Rectal smooth muscle tissue (tissue), 1 donor: ENCODE measurements around the gene SNAPC5.
"Not testable (repeated sequence)": the region's sequence is repeated elsewhere in the genome, so short reads cannot be mapped to it uniquely, and the experiment has no call there.

Source experiments
- H3K27ac ChIP-seq: one replicate; pipeline ENCODE4 v1.7.0; 2013; ENCODE audit warnings: low read depth, low read length, inconsistent platforms
- H3K27me3 ChIP-seq: one replicate; pipeline ENCODE4 v1.7.0; 2013; ENCODE audit warnings: low read length; ENCODE audit not compliant: control insufficient read depth, insufficient read depth
- H3K36me3 ChIP-seq: one replicate; pipeline ENCODE4 v1.7.0; 2013; ENCODE audit warnings: low read length; ENCODE audit not compliant: control insufficient read depth, insufficient read depth
- H3K4me1 ChIP-seq: one replicate; pipeline ENCODE4 v1.7.0; 2013; ENCODE audit warnings: low read length; ENCODE audit not compliant: control insufficient read depth, insufficient read depth
- H3K4me3 ChIP-seq: one replicate; pipeline ENCODE4 v1.7.0; 2013; ENCODE audit warnings: low read length
- H3K9ac ChIP-seq: one replicate; pipeline ENCODE4 v1.7.0; 2013; ENCODE audit warnings: low read length

The SNAPC5 gene

DNA sequence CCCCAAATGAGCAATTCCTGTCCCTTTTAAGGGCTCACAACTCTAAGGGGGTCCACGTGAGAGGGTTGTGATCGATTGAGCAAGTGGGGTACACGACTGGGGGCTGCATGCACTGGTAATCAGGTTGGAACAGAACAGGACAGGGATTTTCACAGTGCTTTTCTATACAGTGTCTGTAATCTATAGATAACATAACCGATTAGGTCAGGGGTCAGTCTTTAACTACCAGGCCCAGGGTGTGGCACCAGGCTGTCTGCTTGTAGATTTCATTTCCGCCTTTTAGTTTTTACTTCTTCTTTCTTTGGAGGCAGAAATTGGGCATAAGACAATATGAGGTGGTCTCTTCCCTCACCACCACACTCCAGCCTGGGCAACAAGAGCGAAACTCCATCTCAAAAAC is 32.3 kb downstream of the SNAPC5 start:
- H3K4me1 ChIP-seq, H3K4me3 ChIP-seq, H3K27ac ChIP-seq, H3K36me3 ChIP-seq, H3K27me3 ChIP-seq, H3K9ac ChIP-seq: not testable (repeated sequence)

DNA sequence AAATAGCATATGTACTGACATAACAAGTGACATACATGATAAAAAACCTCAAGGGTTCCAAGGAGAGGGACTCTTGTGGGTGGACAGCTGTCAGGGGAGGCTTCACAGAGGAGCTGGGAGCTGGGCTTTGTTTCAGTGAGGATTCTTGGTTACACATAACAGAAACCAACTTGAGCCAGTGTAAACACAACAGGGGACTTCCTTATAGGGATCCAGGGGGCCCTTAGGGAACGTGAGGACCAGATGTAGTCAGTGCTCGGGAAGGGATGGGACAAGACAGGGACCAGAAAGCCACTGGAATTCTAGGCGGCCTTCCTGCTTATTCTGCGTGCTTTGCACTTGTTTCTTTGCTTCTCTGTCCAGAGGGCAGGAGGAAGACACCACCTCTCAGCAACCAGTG is 34.9 kb downstream of the SNAPC5 start:
- no peaks in the 10 kb centered on the region for H3K36me3 ChIP-seq
- H3K4me3 ChIP-seq: no peak overlapping the region
- H3K4me1 ChIP-seq: no peaks in the 10 kb centered on the region
- H3K9ac ChIP-seq: no peak overlapping the region
- no peaks in the 10 kb centered on the region for H3K27me3 ChIP-seq
- H3K27ac ChIP-seq: no peak overlapping the region

DNA sequence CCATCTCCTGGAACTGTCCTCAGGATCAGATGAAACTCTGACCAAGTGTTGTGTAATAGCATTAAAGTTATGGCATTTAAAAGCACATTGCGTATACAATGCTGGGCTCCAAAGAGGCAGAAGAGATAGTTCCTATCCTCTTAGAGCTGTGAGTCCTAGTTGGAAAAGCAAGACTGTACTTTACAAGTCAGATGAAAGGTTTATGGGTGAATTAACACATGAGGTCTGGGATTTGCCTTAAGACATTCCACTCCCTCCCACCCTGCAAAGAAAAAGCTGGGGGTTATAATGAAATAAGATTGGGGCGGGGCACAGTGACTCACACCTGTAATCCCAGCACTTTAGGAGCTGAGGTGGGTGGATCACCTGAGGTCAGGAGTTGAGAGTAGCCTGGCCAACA is 35.6 kb downstream of the SNAPC5 start:
- H3K27me3 ChIP-seq: no peaks in the 10 kb centered on the region
- no peaks in the 10 kb centered on the region for H3K36me3 ChIP-seq
- H3K27ac ChIP-seq: no peak overlapping the region
- H3K9ac ChIP-seq: no peak overlapping the region
- no peak overlapping the region for H3K4me3 ChIP-seq
- H3K4me1 ChIP-seq: no peaks in the 10 kb centered on the region

DNA sequence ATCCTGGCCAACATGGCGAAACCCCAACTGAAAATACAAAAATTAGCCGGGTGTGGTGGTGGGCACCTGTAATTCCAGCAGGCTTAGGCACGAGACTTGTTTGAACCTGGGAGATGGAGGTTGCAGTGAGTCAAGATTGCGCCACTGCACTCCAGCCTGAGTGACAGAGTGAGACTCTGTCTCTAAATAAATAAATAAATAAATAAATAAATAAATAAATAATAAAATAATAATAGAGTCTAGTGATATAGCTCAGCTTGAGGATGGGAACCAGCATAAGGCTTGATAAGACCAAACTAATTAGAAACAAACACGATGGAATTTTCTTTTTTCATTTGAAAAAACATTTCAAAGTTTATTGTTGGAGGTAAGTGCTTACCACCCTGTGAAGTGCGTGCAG is 36.3 kb downstream of the SNAPC5 start:
- H3K4me1 ChIP-seq, H3K27ac ChIP-seq, H3K27me3 ChIP-seq, H3K36me3 ChIP-seq, H3K9ac ChIP-seq, H3K4me3 ChIP-seq: not testable (repeated sequence)

DNA sequence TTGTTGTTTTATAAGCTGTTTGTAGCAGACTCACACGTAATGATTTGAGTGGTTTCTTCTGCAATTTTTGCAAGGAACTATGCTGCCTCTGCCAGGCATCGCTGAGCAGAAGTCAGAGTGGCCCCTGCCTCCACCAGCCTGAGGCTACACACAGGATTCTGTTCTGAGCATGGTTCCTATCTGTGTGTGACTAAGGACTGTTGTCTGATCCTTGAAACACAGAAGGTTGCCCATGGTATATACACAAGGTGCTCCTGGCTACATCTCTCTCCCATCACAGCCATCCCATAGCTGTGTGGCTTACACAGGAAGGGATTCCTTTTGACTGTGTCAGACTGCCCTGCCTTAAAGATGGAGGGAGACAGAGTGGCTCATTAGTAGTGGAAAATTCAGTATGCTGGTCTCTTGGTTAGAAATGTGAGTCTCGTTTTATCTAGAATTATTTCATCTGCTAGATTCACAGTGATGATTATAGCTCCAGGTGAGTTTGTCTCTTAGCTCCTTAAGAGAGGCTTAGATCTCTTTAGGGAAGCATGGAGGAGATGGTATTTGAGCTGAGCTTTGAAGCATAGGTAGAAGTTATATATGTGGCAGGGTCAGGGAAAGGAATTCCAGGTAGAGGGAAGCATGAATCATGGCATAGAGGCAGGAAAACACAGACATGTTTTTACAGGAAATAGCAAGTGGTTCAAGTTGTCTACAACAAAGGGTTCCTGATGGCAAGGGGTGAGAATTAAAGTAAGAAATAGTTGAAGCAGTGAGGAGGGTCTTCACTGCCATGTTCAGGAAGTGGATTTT is 37.5 kb downstream of the SNAPC5 start:
- no peaks in the 10 kb centered on the region for H3K27me3 ChIP-seq

DNA sequence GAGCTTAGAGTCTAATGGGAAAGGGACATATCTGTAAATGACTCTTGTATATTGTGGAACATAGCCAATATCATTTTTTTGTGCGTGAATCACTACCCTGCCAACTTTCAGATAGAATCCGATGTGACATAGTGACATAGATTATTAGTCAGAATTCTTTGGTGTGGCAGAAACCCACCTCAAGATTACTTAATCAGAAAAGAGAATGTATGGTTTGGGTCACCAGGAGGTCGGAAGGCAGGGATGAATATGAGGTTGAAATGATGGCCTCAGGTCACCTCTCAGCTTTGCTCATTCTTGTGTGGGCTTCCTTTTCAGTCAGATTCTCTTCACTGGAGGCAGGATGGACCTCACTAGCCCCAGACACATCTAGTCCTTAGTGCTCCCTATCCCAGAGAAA is 41.4 kb downstream of the SNAPC5 start:
- Histone ChIP-seq H3K4me1 (no peaks in the 10 kb centered on the region), H3K9ac (no peak overlapping the region), H3K36me3 (no peaks in the 10 kb centered on the region), H3K27ac (no peak overlapping the region), H3K4me3 (no peak overlapping the region), H3K27me3 (no peaks in the 10 kb centered on the region)

More for the DNA sequence above, 37.5 kb downstream of the SNAPC5 start:
- Histone ChIP-seq H3K9ac (no peak overlapping the region), H3K4me3 (no peak overlapping the region), H3K27ac (no peak overlapping the region), H3K4me1 (no peaks in the 10 kb centered on the region), H3K36me3 (no peaks in the 10 kb centered on the region)

DNA sequence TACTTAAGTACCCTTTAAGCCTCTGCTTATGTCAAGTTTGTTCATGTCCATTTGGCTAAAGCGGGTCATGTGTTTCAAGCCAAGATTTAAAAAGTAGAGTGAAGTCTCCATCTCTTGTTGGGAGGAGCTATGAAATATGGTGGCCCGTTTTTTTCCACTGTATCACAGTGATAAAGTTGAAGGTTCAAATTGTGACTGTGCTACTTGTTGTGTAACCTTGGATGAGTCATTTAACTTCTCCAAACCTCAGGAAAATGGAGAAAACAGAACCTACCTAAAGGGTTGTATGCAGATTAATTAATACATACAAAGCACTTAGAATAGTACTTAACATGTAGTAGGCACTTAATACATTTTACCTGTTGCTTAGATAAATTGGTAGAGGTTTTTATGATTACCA is 43.4 kb downstream of the SNAPC5 start:
- no peaks in the 10 kb centered on the region for H3K4me1 ChIP-seq
- H3K4me3 ChIP-seq: no peak overlapping the region
- no peak overlapping the region for H3K27ac ChIP-seq
- H3K36me3 ChIP-seq: no peaks in the 10 kb centered on the region
- no peaks in the 10 kb centered on the region for H3K27me3 ChIP-seq
- no peak overlapping the region for H3K9ac ChIP-seq

DNA sequence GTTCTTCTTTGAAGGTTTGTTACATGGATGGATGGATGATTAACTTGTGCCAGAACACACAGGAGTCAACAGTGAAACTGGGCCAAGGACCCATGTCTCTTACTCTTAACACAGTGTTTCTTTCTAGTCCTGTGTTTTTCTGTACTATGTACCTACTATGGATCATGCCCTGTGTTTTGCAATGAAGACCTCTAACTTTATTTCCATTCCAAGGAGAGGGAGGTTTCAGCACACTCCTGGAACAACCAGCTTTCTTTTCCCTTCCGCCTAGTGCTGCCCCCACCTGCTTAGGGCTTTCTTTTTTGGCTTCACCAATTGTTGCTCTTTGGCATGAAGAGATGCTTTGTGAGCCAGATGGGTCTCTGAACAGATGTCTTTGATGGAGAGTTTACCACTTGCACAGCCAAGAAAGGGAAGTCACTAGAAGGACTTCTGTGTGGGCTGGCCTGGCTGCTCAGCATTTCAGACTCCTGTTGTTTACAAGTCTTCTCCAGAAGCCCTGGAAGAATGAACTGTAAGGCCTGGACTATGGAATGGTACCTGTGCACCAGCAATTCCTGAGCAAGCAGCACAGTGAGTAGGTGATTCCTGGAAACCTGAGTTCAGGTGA is 44.5 kb downstream of the SNAPC5 start:
- H3K4me1 ChIP-seq: no peaks in the 10 kb centered on the region
- H3K27ac ChIP-seq: no peak overlapping the region
- H3K9ac ChIP-seq: no peak overlapping the region
- no peaks in the 10 kb centered on the region for H3K36me3 ChIP-seq
- no peaks in the 10 kb centered on the region for H3K27me3 ChIP-seq
- H3K4me3 ChIP-seq: no peak overlapping the region

DNA sequence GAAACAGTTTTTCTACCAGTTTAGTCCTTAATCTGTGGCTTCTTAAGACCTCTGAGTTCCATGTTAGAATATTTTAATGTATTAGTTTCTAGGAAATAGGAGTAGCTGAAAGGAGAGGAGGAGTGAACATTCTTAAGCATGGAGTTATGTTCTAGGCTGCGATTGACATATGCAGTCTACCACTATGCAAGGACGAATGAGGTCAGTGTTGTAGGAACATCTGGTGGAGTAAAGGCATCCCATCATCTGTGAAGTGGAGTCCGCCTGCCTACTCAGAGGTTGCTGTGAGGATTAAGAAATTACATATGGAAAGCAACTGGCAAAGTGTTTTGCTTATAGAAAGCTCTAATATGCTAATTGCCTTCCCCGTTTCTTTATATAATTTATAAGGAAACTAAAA is 45.1 kb downstream of the SNAPC5 start:
- no peak overlapping the region for H3K27ac ChIP-seq
- H3K27me3 ChIP-seq: no peaks in the 10 kb centered on the region

More for the DNA sequence above, 45.1 kb downstream of the SNAPC5 start:
- Histone ChIP-seq H3K9ac (no peak overlapping the region), H3K4me3 (no peak overlapping the region), H3K4me1 (no peaks in the 10 kb centered on the region), H3K36me3 (no peaks in the 10 kb centered on the region)
